ENCODE measurements around the gene RGS6. TPM values are rescaled to one million over a fixed set of nuclear protein-coding genes. Genes with fewer than 3 reads are reported as not detected.

RGS6 gene
- total RNA-seq, 1 donor from 2014 or later = 5.1 TPM

DNA sequence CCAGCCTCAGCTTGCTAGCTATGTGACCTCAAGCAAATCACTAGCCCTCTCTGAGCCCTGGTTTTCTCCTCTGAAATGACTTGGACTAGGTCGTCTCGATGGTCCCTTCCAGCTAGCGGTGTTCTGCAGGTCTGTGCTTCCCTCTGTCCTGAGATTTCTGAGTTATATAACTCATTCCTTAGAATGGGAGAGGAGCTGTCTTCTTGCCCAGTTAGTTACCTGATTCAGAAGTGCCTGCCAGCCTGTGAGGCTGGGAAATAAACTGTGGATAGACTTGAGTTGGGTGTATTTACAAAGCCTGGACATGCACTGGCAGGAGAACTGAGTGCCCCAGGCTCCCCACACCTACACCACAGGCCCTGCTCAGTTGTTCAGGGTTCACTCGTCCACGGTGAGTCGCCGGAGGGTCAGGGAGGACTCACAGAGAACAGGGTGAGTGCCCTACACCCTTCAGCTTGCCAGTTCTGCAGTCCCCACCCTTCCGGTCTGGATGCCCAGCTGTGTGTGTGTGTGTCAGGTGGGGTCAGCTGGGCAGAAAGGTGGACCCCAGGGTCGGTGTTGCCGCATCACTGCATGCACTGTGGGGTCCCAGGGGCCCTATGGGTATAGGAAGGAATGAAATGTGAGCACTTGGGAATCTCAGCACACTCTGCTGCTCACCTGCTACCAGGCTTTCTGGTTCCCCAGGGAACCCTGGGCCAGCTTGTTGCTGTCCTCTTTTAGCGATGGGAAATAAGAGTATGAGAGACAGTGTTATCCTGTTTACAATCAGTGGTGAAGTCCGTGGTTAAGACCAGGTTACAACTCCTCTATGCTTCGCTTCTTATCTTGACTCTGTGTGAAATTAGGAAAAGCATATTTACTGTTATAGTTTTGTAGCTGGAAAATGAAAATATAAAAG is 613.4 kb downstream of the RGS6 start:
- Mint-ChIP-seq H3K4me1 (ENCODE audit: low read depth) (no peaks in the 10 kb centered on the region), H3K27ac (no peak overlapping the region), H3K27me3 (peaks cover 11% of the 10 kb centered on the region), H3K36me3 (ENCODE audit: insufficient read depth) (no peaks in the 10 kb centered on the region), H3K4me3 (ENCODE audit: low read depth) (no peak overlapping the region), H3K9me3 (ENCODE audit: low read depth) (no peaks in the 10 kb centered on the region)
- DNase-seq (ENCODE audit: low spot score, unreplicated experiment) = no peak
- TF ChIP-seq, protein P1, sequence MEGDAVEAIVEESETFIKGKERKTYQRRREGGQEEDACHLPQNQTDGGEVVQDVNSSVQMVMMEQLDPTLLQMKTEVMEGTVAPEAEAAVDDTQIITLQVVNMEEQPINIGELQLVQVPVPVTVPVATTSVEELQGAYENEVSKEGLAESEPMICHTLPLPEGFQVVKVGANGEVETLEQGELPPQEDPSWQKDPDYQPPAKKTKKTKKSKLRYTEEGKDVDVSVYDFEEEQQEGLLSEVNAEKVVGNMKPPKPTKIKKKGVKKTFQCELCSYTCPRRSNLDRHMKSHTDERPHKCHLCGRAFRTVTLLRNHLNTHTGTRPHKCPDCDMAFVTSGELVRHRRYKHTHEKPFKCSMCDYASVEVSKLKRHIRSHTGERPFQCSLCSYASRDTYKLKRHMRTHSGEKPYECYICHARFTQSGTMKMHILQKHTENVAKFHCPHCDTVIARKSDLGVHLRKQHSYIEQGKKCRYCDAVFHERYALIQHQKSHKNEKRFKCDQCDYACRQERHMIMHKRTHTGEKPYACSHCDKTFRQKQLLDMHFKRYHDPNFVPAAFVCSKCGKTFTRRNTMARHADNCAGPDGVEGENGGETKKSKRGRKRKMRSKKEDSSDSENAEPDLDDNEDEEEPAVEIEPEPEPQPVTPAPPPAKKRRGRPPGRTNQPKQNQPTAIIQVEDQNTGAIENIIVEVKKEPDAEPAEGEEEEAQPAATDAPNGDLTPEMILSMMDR (IDR thresholded peaks at IDR 0.05; ENCODE audit: unreplicated experiment) = no peak

DNA sequence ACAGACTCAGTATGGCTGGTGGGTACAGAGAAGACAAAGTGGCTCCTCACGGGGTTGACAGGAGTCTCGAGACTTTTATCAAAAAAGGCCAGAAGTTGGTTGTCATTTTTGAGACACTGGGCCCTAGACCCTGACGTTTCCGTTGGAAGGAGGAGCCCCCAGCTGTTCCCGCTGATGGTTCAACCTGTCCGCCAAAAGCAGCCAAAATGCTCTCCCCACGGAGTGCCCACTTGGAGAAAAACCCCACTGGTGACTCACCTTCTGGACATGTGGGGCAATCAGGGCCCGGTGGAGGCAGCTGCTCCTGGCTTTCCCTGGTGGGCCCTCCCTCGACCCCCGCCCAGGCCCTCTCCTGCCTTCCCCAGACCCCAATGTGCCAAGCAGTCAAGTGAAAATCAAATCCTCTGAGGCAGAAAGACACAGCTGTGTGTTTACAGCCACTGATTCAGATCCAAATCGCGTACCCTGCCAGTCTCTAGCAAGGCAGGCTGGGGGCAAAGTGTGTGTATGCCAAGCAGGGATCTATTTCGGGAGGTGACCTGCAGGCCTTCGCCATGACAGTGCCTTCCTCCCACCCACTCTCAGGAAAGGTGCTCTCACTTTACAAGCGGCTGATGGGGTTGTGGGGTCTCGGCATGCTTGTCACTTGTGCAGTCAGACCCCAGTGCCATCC is 614.3 kb downstream of the RGS6 start:
- Mint-ChIP-seq H3K27ac (peak overlapping the region; percentile 33), H3K27me3 (peaks cover 11% of the 10 kb centered on the region), H3K4me1 (ENCODE audit: low read depth) (no peaks in the 10 kb centered on the region), H3K4me3 (ENCODE audit: low read depth) (no peak overlapping the region), H3K9me3 (ENCODE audit: low read depth) (no peaks in the 10 kb centered on the region), H3K36me3 (ENCODE audit: insufficient read depth) (no peaks in the 10 kb centered on the region)
- TF ChIP-seq, protein P1 (IDR thresholded peaks at IDR 0.05; ENCODE audit: unreplicated experiment) = no peak
- no peak for DNase-seq (ENCODE audit: low spot score, unreplicated experiment)

DNA sequence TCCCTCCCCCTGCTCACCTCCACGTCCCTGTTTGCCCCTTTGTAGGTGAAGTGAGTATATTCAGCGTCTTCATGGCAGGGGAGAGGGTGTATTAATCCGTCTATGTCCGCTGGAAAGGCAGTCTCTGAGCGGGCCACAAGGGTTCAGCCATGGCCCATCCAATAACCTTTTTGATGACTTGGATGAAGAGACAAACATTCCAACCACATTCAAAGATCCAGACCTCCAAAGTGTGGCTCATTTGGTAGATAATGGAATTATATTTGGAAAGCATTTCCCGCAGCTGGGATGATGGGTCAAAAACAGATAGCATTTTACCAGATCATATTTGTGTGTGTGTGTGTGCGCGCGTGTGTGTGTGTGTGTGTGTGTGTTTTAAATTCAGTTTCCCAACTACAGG is 615.8 kb downstream of the RGS6 start:
- TF ChIP-seq, protein P1 (IDR thresholded peaks at IDR 0.05; ENCODE audit: unreplicated experiment) = no peak
- H3K4me1 Mint-ChIP-seq (ENCODE audit: low read depth) = no peaks in the 10 kb centered on the region
- H3K27me3 Mint-ChIP-seq = peaks cover 22% of the 10 kb centered on the region
- H3K27ac Mint-ChIP-seq = no peak overlapping the region
- DNase-seq (ENCODE audit: low spot score, unreplicated experiment) = no peak
- H3K9me3 Mint-ChIP-seq (ENCODE audit: low read depth) = no peaks in the 10 kb centered on the region
- no peaks in the 10 kb centered on the region for H3K36me3 Mint-ChIP-seq (ENCODE audit: insufficient read depth)
- H3K4me3 Mint-ChIP-seq (ENCODE audit: low read depth) = no peak overlapping the region

DNA sequence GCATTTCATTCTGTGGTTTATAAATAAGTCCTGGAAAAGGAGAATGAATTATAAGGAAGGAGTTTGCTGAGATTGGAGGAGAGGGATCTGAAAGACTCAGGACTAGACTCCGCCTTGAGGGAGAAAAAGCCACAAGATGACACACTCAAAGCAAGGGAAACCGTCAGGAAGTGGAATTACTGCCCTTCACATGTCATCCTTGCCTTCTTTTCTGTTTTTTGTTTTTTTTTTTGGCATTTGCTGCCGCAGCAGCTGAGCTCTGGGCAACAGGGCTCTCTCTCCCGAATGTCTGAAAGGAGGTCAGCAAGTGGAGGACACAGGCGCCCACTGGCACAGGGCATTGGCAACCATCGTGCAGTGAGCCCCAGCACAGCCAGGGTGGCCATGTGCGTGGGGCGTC is 616.8 kb downstream of the RGS6 start:
- H3K27ac Mint-ChIP-seq = no peak overlapping the region
- DNase-seq (ENCODE audit: low spot score, unreplicated experiment) = no peak
- H3K9me3 Mint-ChIP-seq (ENCODE audit: low read depth) = no peaks in the 10 kb centered on the region
- H3K27me3 Mint-ChIP-seq = peaks cover 33% of the 10 kb centered on the region
- H3K4me3 Mint-ChIP-seq (ENCODE audit: low read depth) = no peak overlapping the region
- H3K4me1 Mint-ChIP-seq (ENCODE audit: low read depth) = no peaks in the 10 kb centered on the region
- H3K36me3 Mint-ChIP-seq (ENCODE audit: insufficient read depth) = no peaks in the 10 kb centered on the region
- TF ChIP-seq, protein P1 (IDR thresholded peaks at IDR 0.05; ENCODE audit: unreplicated experiment) = no peak

DNA sequence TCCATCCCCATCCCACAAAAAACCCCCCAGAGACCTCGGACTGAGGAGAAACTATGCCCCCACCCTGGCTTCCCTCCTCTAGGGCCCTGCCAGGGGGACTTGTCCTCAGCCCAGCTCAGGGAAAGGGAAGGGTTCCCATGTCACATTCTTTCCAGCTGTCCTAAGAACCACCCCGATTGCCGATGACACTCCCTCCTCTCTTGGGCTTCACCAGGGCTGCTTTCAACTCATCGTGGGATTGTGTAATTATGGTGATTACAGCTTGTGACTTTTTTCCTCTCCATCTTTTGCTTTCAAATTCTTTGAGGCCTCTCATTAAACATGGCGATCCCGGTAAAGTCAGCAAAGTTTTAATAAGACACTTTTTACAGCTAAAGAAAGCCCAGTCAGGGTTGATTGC is 617.6 kb downstream of the RGS6 start:
- Mint-ChIP-seq H3K4me3 (ENCODE audit: low read depth) (no peak overlapping the region), H3K4me1 (ENCODE audit: low read depth) (no peaks in the 10 kb centered on the region), H3K36me3 (ENCODE audit: insufficient read depth) (no peaks in the 10 kb centered on the region), H3K27me3 (peaks cover 38% of the 10 kb centered on the region), H3K9me3 (ENCODE audit: low read depth) (no peaks in the 10 kb centered on the region), H3K27ac (no peak overlapping the region)
- no peak for DNase-seq (ENCODE audit: low spot score, unreplicated experiment)
- TF ChIP-seq, protein P1 (IDR thresholded peaks at IDR 0.05; ENCODE audit: unreplicated experiment) = no peak

Measured in progenitor cell of endocrine pancreas (in vitro differentiated cells).